ENCODE measurements around the gene CPNE9.

DNA sequence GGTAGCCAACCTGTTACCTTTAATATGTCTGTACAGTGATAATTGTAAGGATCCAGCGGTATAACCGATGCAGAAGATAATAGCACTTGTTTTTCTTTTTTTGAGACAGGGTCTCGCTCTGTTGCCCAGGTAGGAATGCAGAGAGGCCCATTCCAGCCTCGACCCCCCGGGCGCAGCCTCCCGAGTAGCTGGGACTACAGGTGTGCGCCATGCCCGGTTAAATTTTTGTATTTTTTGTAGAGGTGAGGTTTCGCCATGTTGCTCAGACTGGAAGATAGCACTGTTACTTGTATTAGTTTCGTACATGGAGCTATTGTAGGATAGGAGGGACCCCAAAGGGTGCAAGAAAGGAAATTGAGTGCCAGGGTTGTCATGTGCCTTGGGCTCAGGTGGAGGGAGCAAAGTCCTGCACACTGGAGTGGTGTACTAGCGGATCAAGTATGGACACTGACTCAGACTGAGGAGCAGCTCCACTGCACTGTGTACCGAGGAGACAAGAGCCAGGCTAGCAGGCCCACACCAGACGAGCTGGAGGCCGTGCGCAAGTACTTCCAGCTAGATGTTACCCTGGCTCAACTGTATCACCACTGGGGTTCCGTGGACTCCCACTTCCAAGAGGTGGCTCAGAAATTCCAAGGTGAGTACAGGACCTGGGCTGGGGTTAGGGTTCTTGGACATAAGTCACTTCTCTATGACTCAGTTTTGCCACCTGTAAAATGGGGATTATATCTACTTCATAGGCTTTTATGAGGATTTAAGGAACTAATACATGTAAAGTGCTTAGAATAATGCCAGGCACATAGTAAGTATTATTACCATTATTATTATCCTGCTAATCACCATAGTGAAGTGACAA, 47.2 kb downstream of the CPNE9 start:
- TF ChIP-seq POLR2AphosphoS5 (IDR thresholded peaks at IDR 0.05; ENCODE audit: low read depth, low read length) (no peak), POLR2A (IDR thresholded peaks at IDR 0.05; ENCODE audit: low read depth, low read length) (no peak), TAF1 (IDR thresholded peaks at IDR 0.05; ENCODE audit: low read depth, low read length) (no peak)
